HEK293 (cell line): ENCODE data around the gene CAP2.

Experiments
- AEBP2 ChIP-seq: fragments of 450-650 bp; formaldehyde crosslinking; IDR thresholded peaks from 2 replicates; pipeline ENCODE4 v1.5.1; 2016; ENCODE audit warnings: missing biosample characterization, missing genetic modification characterization, borderline replicate concordance
- CTCF ChIP-seq: fragments of 450-650 bp; formaldehyde crosslinking; IDR thresholded peaks from 2 replicates; pipeline ENCODE4 v1.5.1; 2016; ENCODE audit warnings: missing biosample characterization, missing genetic modification characterization
- GLIS2 ChIP-seq: fragments of 450-650 bp; formaldehyde crosslinking; IDR thresholded peaks from 2 replicates; pipeline ENCODE4 v1.5.1; 2016; ENCODE audit warnings: missing biosample characterization, missing genetic modification characterization
- HOXA7 ChIP-seq: sonication (generic); formaldehyde crosslinking; IDR thresholded peaks from 2 replicates; pipeline ENCODE4 v1.8.1; 2022; ENCODE audit warnings: missing genetic modification reagents, borderline replicate concordance
- REST ChIP-seq: fragments of 450-650 bp; formaldehyde crosslinking; IDR thresholded peaks from 2 replicates; pipeline ENCODE4 v1.5.1; 2016; ENCODE audit warnings: missing biosample characterization, missing genetic modification characterization
- SCRT1 ChIP-seq: fragments of 450-650 bp; formaldehyde crosslinking; IDR thresholded peaks from 2 replicates; pipeline ENCODE4 v1.5.1; 2016; ENCODE audit warnings: missing biosample characterization, missing genetic modification characterization, borderline replicate concordance
- SETDB1 ChIP-seq: IDR thresholded peaks from one replicate; pipeline ENCODE4 v1.6.1; 2017; ENCODE audit warnings: mild to moderate bottlenecking, low read length, moderate library complexity, mixed read lengths; ENCODE audit not compliant: insufficient read length
- TRIM28 ChIP-seq: IDR thresholded peaks from 2 replicates; pipeline ENCODE4 v1.6.1; 2011; ENCODE audit warnings: low read length, control low read depth, borderline replicate concordance
- ZBTB20 ChIP-seq: fragments of 450-650 bp; formaldehyde crosslinking; IDR thresholded peaks from 2 replicates; pipeline ENCODE4 v1.5.1; 2016; ENCODE audit warnings: missing biosample characterization, missing genetic modification characterization
- ZBTB26 ChIP-seq: fragments of 450-650 bp; formaldehyde crosslinking; optimal IDR thresholded peaks from 2 replicates; pipeline ENCODE3; 2016; ENCODE audit warnings: missing biosample characterization, mild to moderate bottlenecking, missing genetic modification characterization
- ZBTB48 ChIP-seq: fragments of 450-650 bp; formaldehyde crosslinking; IDR thresholded peaks from 2 replicates; pipeline ENCODE4 v1.5.1; 2016; ENCODE audit warnings: missing biosample characterization, missing genetic modification characterization
- ZBTB6 ChIP-seq: fragments of 450-650 bp; formaldehyde crosslinking; IDR thresholded peaks from 2 replicates; pipeline ENCODE4 v1.5.1; 2017; ENCODE audit warnings: missing biosample characterization, missing genetic modification characterization
- ZBTB7A ChIP-seq: fragments of 450-650 bp; formaldehyde crosslinking; IDR thresholded peaks from 2 replicates; pipeline ENCODE4 v1.5.1; 2016; ENCODE audit warnings: low read depth, missing biosample characterization, missing genetic modification characterization
- ZNF132 ChIP-seq: fragments of 450-650 bp; formaldehyde crosslinking; IDR thresholded peaks from 2 replicates; pipeline ENCODE4 v1.5.1; 2017; ENCODE audit warnings: missing biosample characterization, missing genetic modification characterization, borderline replicate concordance
- ZNF169 ChIP-seq: fragments of 450-650 bp; formaldehyde crosslinking; IDR thresholded peaks from 2 replicates; pipeline ENCODE4 v1.5.1; 2016; ENCODE audit warnings: missing biosample characterization, missing genetic modification characterization
- ZNF174 ChIP-seq: fragments of 450-650 bp; formaldehyde crosslinking; IDR thresholded peaks from 2 replicates; pipeline ENCODE4 v1.5.0; 2017; ENCODE audit warnings: missing biosample characterization, mild to moderate bottlenecking, missing genetic modification characterization
- ZNF23 ChIP-seq: fragments of 450-650 bp; formaldehyde crosslinking; IDR thresholded peaks from 2 replicates; pipeline ENCODE4 v1.5.1; 2016; ENCODE audit warnings: missing biosample characterization, missing genetic modification characterization, borderline replicate concordance
- ZNF248 ChIP-seq: fragments of 450-650 bp; formaldehyde crosslinking; IDR thresholded peaks from 2 replicates; pipeline ENCODE4 v1.5.1; 2017; ENCODE audit warnings: missing biosample characterization, missing genetic modification characterization
- ZNF26 ChIP-seq: fragments of 450-650 bp; formaldehyde crosslinking; IDR thresholded peaks from 2 replicates; pipeline ENCODE4 v1.5.1; 2016; ENCODE audit warnings: missing biosample characterization, missing genetic modification characterization
- ZNF335 ChIP-seq: fragments of 450-650 bp; formaldehyde crosslinking; conservative IDR thresholded peaks from 2 replicates; pipeline ENCODE4 v1.5.1; 2016; ENCODE audit warnings: missing biosample characterization, missing genetic modification characterization
- ZNF394 ChIP-seq: fragments of 450-650 bp; formaldehyde crosslinking; IDR thresholded peaks from 2 replicates; pipeline ENCODE4 v1.5.1; 2016; ENCODE audit warnings: missing biosample characterization, missing genetic modification characterization, mild to moderate bottlenecking, moderate library complexity, borderline replicate concordance
- ZNF488 ChIP-seq: fragments of 450-650 bp; formaldehyde crosslinking; IDR thresholded peaks from 2 replicates; pipeline ENCODE4 v1.5.1; 2016; ENCODE audit warnings: missing biosample characterization, missing genetic modification characterization
- ZNF549 ChIP-seq: fragments of 450-650 bp; IDR thresholded peaks from 2 replicates; pipeline ENCODE4 v1.5.1; 2018; ENCODE audit warnings: missing biosample characterization, missing genetic modification characterization, mild to moderate bottlenecking, inconsistent platforms, moderate library complexity
- ZNF585B ChIP-seq: fragments of 450-650 bp; formaldehyde crosslinking; IDR thresholded peaks from 2 replicates; pipeline ENCODE4 v1.5.1; 2016; ENCODE audit warnings: missing biosample characterization, missing genetic modification characterization
- ZNF670 ChIP-seq: fragments of 450-650 bp; formaldehyde crosslinking; IDR thresholded peaks from 2 replicates; pipeline ENCODE4 v1.5.1; 2016; ENCODE audit warnings: missing biosample characterization, missing genetic modification characterization, low read depth
- ZNF707 ChIP-seq: fragments of 450-650 bp; formaldehyde crosslinking; IDR thresholded peaks from 2 replicates; pipeline ENCODE4 v1.5.1; 2016; ENCODE audit warnings: missing biosample characterization, missing genetic modification characterization
- ZXDB ChIP-seq: fragments of 450-650 bp; formaldehyde crosslinking; IDR thresholded peaks from 2 replicates; pipeline ENCODE4 v1.5.1; 2016; ENCODE audit warnings: missing biosample characterization, missing genetic modification characterization

Gene CAP2

GRCh38 chr6:17600527-17601385, 207.4 kb downstream of the CAP2 start (continued):
- no peak; the same call in 1 of the 2 replicates for TF ChIP-seq REST
- 0 out of 2 replicates have a peak, but pooled peaks have one; percentile 43 for TF ChIP-seq GLIS2 (tag by site-specific recombination)
- TF ChIP-seq ZNF394 (tag by site-specific recombination) = 0 out of 2 replicates have a peak, but pooled peaks have one; percentile 20
- TF ChIP-seq AEBP2 (tag by site-specific recombination) = no peak
- no peak for TF ChIP-seq ZNF670
- peak; percentile 88 for TF ChIP-seq ZBTB20 (tag by site-specific recombination)
- TF ChIP-seq ZNF174 (tag by site-specific recombination) = no peak
- TF ChIP-seq ZNF169 (tag by site-specific recombination) = no peak
- peak; percentile 90 for TF ChIP-seq ZNF335
- TF ChIP-seq ZXDB (tag by site-specific recombination) = peak; percentile 65
- no peak for TF ChIP-seq ZBTB48
- no peak for TF ChIP-seq ZNF549 (tag by site-specific recombination)
- peak; percentile 46; the same call in 1 of the 2 replicates for TF ChIP-seq CTCF (tag by site-specific recombination)
- no peak for TF ChIP-seq ZNF23 (tag by site-specific recombination)
- TF ChIP-seq ZNF132 (tag by site-specific recombination) = no peak
- TF ChIP-seq ZBTB7A (tag by site-specific recombination) = 0 out of 2 replicates have a peak, but pooled peaks have one; percentile 67
- no peak for TF ChIP-seq ZNF26 (tag by site-specific recombination)
- TF ChIP-seq ZBTB6 (tag by site-specific recombination) = no peak
- TF ChIP-seq SCRT1 (tag by site-specific recombination) = no peak
- no peak for TF ChIP-seq ZNF248 (tag by site-specific recombination)
- TF ChIP-seq ZNF707 (tag by site-specific recombination) = no peak
- peak; percentile 77 for TF ChIP-seq ZBTB26 (tag by site-specific recombination)
- no peak for TF ChIP-seq HOXA7 (CRISPR knock-in tag)
- TF ChIP-seq ZNF488 (tag by site-specific recombination) = no peak
- no peak for TF ChIP-seq TRIM28
- no peak for TF ChIP-seq SETDB1
- TF ChIP-seq ZNF585B (tag by site-specific recombination) = no peak
